Subcutaneous adipose tissue (tissue), 4 donors: ENCODE results near the gene DNAI4. TPM values are rescaled to one million over a fixed set of nuclear protein-coding genes. Genes with fewer than 3 reads are reported as not detected.

ENCODE experiments used
- total RNA-seq, 4 donors: library from RNA; depleted of rRNA; stranded (reverse); fragments of >200 nt; gene quantifications; one replicate each; pipeline ENCODE4 v1.1.0, GENCODE V29; 2016
- TF ChIP-seq, protein P1 (sequence below): fragments of 450-650 bp; IDR thresholded peaks from one replicate; pipeline ENCODE4 v1.5.1; 2016; ENCODE audit warnings: low read depth, mild to moderate bottlenecking, control low read depth, antibody characterized with exemption, moderate library complexity

Gene DNAI4
- total RNA-seq, 4 donors from 2014 or later = 1.9 to 5.3 (median 3.9) TPM

DNA sequence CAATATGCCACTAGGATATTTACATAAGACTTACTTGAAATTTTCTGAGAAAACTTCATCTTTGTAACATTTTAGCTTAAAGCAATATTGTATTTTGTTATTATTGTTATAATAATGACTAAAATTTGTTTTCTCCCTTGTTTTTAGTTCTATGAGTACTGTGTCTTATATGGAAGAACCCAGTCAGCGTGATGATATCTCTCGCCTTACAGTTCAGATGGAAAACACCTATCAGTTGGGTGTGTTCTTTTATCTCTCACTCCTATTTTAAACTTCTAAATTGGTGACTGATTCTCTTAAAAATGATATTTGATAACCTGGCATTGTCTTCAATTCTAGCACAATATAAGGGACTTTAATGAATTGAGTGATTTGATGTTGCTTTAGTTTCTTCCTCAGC, 154.4 kb downstream of the DNAI4 start:
- TF ChIP-seq, protein P1, sequence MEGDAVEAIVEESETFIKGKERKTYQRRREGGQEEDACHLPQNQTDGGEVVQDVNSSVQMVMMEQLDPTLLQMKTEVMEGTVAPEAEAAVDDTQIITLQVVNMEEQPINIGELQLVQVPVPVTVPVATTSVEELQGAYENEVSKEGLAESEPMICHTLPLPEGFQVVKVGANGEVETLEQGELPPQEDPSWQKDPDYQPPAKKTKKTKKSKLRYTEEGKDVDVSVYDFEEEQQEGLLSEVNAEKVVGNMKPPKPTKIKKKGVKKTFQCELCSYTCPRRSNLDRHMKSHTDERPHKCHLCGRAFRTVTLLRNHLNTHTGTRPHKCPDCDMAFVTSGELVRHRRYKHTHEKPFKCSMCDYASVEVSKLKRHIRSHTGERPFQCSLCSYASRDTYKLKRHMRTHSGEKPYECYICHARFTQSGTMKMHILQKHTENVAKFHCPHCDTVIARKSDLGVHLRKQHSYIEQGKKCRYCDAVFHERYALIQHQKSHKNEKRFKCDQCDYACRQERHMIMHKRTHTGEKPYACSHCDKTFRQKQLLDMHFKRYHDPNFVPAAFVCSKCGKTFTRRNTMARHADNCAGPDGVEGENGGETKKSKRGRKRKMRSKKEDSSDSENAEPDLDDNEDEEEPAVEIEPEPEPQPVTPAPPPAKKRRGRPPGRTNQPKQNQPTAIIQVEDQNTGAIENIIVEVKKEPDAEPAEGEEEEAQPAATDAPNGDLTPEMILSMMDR = no peak

DNA sequence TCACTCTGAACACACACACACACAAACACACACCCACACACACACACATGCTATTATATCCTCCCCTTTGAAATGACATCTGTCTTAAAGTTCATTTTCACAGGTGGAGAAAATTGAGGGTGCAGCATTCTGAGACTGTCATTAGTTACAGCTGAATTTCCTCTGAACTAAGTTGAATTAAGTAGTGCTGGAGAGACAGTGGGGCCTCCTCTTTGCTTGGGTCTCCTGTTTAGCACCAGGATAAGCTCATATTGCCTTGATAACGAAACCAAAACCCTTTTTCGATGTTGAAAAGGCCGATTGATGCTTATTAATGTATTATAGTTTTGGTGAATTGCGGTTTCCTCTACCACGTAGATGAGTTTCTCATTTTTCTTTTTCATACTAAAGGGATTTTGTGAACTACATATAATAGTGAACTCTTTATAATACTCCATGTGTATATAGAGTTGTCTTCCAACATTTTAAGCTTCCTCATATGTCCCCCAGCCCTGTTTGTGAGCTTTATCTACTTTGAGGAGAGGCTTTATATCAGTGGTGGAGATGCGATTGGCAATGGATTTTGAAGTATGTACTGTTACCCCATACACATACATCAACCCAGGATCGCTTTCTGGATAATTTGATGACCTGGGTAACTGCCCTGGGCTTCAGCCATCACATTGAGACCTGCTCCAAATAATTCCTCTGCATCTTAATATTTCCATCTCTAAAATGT, 155.0 kb downstream of the DNAI4 start:
- TF ChIP-seq, protein P1 = no peak

DNA sequence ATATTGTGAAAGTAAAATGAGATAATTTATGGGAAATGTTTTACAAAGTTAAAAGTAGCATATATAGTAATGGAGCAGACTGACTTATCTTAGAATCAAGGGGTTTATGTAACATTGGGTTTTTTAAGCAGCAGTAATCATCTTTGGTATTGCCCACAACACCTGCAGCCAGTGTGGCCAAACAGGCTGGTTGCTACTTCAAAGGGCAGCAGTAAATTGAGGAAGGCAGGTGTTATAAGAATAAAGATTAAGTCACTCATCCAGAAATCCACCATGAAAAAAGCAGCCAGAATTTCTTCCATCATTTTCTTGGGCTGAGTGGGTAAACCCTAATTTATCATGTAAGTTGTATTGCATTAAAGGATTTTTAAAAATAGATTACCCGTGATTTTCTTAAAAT, 155.7 kb downstream of the DNAI4 start:
- TF ChIP-seq, protein P1 = no peak

DNA sequence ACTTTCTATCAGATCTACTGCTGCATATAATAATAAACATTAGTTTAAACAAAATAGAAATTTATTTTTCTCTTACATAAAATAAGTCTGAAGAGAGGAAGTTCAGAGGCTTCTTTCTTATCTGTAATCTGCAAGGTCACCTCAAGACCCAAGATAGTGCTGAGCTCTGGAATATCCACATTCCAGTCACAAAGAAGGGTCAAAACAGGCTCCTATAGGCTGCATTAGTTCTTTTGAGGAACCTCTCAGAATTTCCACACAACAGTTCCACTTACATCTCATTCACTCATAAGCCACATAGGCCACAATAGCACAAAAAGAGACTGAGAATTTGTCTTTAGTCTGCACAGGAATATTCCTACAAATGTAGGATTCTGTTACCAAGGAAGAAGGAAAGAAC, 157.0 kb downstream of the DNAI4 start:
- TF ChIP-seq, protein P1 = no peak

DNA sequence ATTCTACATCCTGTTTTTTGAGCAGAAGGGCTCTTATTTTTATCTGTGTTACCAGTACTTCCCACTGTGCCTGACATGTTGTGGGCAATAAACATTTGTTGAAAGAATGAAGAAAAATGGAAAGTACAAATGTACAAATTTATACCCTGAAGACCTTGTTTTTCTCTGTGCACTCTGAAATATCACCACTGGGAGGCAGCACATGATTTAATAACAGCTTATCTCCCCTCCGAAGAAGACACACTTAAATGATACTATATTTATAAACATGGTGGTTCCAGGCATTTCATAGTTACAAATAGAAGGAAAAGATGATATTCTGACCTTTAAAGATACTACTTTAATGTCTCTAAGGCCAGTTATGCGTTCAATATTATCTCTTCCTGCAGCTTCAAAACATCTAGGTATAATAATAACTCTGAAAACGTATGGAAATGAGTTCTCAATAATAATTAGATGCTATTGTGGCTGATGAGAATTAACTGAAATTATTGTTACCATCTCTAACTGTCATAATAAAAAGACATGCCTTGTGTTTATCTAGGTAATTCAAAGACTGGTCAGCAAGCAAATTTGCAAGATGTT, 159.6 kb downstream of the DNAI4 start:
- TF ChIP-seq, protein P1 = no peak

Other genes starting within 250 kb of the DNAI4 start
- 1 to 10 TPM in 2 of 4 donors, under 1 TPM in 1, not detected in 1; 0.51 to 4.8 (median 2.8) TPM for gene DYNLT5, start 172.4 kb downstream of the DNAI4 start, total RNA-seq
- gene INSL5, start 123.6 kb downstream of the DNAI4 start, total RNA-seq = not detected
- gene MIER1, start 134 bp upstream of the DNAI4 start, total RNA-seq = 10 to 100 TPM; 37.7 to 59.5 (median 40.2) TPM
- gene SLC35D1, start 129.3 kb upstream of the DNAI4 start, total RNA-seq = 10 to 100 TPM; 11.1 to 15.1 (median 13.7) TPM
- gene C1orf141, start 210.1 kb upstream of the DNAI4 start, total RNA-seq = under 1 TPM in 1 of 4 donors, not detected in 3; 0.34 TPM
- gene IL23R, start 241.6 kb upstream of the DNAI4 start, total RNA-seq = not detected